NCI-H446 (cell line): ENCODE measurements around the gene PPY.
"Not testable (repeated sequence)": the region's sequence is repeated elsewhere in the genome, so short reads cannot be mapped to it uniquely, and the experiment has no call there.

ENCODE experiments used
- DNase-seq, 2 experiments: peaks; one replicate each; lab custom pipeline; 2025; lab: John Stamatoyannopoulos, UW

PPY gene, protein sequence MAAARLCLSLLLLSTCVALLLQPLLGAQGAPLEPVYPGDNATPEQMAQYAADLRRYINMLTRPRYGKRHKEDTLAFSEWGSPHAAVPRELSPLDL

DNA sequence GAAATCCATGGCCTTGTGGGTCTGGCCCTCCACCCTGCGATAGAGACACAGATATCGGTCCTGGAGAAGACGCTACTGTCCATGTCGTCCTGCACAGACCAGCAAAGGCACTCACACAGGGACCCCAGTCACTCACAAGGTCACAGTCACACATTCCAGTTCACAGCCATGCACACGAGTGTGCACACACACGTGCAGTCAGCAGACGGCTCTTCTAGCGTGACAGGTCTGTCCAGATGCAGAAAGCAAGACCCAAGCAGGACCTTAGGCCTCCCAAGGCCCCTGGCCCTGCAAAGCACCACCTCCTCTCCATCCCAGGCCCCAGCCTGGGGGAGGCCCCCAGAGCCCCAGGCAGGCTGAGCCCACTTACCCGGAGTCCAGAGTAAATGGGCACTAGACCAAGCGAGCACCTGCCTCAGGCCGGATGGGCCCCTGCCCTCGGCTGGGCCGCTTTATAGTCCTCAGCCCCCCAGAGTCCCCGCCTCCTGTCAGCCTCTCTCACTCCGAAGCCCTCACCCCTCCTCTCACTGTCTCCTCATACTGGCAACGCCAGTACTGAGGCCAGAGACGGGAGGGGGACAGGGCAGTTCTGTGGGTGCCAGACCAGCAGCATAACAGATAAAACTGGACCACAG is at the start of gene PPY:
PPY (minus strand) TSS at position 426 of the 635 bp plus-strand sequence. CDS start 822 bp downstream, outside the sequence.
- no peak for DNase-seq

DNA sequence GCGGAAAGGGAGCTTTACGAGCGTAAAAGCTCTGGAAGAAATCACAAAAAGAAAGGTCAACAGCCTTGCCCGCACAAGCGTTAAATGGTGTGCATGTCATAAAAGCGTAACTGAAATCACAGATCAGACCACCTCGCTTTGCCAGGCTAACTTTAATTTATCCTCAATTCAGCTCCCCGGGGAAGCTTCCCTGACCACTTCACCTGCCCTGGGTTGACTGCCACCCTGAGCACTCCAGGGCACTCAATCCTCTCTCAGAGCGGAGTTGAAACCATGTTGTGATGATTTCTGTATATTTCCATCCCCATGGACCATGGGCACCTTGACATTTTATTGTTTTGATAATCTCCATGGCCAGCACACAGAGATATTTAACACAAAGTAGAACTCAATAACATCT is 46.0 kb upstream of the PPY start:
- no peak for DNase-seq

DNA sequence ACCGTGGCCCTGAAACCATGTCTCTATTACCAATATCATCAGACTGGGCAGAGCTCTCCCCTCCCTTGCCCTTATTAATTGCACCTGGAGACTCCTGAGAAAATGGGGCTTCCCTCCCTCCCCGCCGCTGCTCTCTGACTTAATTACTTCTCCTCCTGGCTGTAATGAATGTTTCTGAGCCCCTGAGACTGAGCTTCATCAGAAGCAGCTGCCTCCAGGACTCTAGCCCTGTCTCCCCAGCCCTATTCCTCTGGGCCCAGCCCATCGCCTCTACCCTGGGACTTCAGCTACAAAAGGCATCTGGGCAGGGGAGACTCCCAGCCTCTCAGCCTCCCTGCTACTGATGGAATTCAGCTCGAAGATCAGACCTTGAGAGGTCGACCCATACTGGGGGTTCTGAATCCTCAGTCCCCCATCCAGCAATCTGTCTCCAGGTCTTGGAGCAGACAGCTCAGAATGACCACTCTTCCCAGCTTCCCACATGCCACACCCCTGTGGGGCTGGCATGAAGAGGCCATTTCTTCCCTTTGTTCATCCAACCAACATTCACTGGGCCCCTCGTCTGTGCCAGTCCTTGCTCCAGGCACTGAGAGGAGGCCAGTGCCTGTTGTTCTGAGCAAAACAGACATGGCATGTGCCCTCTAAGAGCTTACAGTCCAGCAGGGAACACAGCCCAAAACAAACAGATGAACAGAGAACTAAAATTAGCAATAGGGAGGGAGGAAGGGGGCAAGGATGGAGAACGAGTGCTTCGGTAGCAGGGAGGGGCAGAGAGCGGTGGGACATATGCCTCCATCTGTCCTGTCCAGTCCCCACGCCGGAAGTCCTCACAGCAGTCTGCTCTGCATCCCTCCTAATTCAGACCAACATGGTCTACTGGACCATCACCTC is 45.1 kb upstream of the PPY start:
- no peak for DNase-seq

DNA sequence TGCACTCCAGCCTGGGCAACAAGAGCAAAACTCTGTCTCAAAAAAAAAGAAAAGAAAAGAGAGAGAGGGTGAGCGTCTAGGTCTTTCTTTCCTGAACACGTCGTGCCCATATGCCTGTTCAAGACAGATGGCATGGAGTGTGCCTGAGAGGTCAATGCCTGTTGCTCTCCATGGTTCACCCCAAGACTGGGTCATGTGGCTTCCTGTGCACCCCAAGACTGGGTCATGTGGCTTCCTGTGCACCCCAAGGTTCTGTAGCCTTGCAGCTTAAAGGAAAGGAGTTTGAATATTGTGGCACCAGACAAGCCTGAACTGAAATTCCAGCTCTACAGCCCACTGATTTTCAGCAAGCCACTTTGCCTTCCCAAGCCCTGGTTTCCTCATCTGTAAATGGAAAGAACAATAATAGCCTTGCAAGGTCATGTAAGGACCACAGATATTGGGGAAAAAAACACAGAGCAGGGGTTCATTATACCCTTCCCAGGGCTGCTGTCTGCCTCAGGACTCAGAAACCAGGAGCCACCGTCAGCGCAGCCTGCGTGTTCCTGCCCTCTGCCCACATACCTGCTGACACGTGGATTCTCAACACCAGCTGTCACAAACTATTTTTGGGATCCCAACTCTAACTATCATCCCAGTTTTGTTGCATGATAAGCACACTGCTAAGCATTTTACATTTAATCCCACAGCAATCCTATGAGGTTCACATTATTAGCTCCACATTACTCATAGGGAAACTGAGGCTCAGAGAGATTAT is 44.1 kb upstream of the PPY start:
- DNase-seq, result no peak

DNA sequence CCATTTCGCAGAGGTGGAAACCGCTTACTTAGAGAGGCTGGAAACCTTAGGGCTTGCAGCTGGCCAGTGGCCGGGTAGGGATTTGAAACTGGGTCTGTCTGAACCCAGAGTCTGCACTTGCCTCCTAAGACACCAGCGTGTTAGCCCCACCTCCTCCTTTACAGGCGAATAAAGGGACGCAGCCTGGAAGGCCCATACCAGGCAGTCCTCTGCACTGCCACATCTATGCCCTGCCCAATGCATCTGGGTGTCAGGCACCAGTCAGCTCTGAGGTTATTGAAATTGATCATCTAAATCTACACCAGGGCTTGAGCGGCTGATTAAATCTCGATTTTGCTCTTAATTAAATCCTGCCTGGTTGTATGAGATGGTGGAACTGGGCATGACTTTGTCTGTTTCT is 42.2 kb upstream of the PPY start:
- no peak for DNase-seq

DNA sequence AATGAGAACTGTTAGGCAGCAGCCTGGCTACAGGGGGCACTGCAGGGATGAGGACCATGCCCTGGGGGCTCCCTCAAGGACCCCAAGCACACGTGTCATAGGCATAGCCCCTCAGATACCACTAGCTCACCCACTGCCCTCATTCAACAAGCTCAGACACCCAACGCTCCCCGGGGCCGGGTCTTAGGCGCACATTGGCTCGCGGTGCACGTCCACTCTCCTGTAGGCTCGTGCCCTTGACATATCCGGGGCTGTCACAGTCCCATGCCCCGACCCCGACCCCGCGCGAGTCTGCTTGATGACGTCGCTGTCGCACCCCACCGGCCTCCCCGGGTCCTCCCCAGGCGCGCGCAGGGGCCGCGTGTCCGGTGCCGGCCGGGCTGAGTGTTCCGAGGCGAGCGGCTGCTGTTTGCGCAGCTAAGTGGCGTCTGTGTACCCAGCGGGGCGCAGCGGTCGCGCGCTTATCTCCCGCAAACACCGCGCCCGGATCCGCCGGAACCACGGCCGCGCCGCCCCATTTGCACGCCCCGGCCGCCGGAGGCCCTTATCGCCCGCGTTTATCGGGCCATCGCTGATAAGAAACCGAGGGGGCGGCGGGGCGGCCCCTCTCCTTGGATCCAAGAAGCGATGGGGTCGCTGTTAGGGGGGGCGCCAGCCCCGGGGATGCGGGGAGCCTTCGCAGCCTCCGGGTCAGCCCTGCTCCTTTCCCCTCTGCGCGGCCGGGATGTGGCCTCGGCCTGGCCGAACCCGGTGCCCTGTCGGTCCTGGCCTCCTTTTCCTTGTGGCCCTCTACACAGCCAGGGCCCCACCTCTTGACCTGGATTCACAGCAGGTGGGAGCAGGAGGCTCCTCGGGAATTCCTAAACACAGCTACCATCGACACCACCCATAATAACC is 41.5 kb upstream of the PPY start:
- no peak for DNase-seq

DNA sequence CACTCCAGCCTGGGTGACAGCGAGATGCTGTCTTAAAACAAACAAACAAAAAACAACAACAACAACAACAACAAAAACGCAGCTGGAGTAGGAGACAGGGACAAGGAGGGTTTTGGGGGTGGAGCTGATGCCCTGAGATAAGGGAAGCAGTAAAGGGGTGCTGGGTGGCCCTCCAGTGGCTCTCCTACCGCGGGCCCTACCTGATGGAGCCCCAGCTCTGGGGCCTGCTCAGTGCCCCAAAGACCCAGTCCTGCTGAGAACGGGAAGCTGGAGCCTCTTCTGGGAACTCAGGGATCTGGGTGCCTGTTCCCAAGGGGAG is 40.9 kb upstream of the PPY start:
- no peak for DNase-seq

DNA sequence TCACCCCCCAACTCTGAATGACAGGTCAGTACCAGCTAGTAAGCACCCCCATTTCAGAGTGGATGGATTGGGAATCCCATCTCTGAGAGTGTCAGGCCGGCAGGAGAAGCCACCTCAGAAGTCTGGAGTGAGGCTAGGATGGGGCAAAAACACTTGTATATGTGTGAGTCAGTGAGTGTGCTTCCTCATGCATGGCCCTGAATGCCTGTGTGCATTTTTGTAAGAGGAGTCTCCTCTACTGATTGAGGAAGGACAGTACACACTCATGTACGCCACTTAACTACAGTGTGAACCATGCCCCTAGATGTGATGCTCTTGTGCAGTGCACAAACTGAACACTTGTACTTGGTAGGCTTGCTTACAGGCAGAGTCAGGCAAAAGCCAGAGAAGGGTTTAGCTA is 39.9 kb upstream of the PPY start:
- DNase-seq, result no peak

DNA sequence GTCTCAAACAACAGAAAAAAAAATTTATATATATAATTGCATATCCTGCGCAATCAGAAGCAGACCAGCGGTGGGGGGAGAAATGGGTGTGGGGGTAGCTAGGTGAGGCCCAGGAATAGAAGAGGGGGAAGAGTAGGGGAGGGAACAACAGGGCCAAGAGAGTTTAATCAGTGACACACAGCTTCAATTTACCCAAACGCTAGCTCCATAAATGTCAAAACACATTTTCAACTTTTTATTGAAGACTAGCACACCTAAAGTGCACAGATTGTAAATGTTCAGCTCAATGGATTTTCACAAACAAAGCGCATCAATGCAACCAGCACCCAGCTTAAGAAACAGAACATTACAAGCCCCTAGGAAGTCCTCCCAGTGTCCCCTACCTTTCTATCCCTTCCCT is 37.4 kb upstream of the PPY start:
- no peak for DNase-seq

DNA sequence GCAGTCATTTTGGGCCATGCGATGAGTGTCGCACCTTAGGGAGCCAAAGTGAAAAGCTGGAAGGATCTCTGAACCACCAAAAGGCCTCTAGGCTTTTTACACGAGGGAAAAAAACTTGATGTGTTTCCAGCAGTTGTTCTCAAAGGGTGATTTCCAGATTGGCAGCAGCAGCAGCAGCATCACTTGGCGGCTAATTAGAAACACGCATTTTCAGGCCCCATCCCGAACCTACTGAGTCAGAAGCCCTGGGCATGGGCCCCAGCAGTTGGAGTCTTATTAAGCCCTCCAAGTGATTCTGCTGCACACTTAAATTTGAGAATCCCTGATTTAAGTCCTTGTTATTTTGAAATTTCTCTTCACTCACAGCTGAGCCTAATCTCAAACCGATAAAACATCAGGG is 36.7 kb upstream of the PPY start:
- DNase-seq, result no peak

DNA sequence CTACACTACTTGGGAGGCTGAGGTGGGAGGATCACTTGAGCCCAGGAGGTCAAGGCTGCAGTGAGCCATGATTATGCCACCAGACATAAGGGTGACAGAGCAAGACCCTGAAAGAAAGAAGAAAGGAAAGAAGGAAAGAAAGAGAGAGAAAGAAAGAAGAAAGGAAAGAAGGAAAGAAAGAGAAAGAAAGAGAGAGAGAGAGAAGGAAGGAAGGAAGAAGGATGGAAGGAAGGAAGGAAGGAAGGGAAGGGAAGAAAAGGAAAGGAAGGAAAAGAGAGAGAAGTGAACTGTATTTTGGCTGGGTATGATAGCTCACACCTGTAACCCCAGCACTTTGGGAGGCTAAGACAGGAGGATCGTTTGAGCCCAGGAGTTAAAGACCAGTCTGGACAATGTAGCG is 35.8 kb upstream of the PPY start:
- no peak for DNase-seq

DNA sequence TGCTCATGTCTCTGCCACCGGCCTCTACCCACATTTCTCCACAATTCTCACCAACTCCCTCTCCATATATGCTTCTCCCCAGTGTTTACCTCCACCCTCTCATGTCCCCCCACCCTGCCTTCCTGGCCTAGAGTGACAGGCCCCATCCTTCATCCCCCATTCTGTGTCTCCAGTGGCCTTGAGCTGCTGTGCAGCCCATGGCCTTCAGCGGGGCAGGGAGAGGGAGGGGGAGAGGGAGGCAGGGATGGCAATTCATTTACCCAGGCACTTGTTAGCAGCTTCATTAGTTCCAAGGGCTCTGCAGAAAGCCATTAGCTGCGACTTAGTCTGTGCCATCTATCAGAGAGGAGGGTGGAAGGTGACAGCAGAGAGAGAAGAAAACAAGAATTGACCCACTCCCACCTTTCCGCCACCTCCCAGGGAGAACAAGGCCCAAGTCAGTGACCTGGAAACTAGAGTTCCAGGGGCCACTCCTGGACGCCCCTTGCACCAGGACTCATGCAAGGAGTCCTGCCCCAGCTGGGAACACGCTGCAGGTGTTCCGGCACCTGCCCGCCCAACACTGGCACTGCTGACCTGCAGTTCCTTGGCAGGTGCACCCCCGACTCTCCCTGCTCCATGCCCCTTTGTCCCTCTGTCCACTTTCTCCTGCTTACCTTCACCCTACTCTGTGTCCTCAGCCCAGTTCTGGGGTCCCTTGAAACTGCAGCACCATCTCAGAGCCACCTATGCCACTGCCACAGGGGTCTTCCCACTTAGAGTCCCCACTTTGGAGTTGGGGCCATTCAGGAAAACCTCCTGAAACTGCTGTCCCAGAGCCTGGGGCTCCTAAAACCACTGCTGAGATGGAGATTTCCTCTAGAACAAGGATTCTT is 34.9 kb upstream of the PPY start:
- DNase-seq, result no peak

DNA sequence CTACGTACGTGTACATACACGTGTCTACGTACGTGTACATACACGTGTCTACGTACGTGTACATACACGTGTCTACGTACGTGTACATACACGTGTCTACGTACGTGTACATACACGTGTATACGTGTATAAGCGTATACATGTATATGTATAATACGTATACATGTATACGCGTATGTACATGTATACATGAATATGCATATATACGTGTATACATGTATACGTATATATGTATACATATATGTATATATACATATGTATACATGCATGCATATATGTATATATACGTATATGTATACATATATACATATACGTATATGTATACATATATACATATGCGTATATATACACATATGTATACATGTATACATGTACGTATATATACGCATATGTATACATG is 33.6 kb upstream of the PPY start:
- no peak for DNase-seq

DNA sequence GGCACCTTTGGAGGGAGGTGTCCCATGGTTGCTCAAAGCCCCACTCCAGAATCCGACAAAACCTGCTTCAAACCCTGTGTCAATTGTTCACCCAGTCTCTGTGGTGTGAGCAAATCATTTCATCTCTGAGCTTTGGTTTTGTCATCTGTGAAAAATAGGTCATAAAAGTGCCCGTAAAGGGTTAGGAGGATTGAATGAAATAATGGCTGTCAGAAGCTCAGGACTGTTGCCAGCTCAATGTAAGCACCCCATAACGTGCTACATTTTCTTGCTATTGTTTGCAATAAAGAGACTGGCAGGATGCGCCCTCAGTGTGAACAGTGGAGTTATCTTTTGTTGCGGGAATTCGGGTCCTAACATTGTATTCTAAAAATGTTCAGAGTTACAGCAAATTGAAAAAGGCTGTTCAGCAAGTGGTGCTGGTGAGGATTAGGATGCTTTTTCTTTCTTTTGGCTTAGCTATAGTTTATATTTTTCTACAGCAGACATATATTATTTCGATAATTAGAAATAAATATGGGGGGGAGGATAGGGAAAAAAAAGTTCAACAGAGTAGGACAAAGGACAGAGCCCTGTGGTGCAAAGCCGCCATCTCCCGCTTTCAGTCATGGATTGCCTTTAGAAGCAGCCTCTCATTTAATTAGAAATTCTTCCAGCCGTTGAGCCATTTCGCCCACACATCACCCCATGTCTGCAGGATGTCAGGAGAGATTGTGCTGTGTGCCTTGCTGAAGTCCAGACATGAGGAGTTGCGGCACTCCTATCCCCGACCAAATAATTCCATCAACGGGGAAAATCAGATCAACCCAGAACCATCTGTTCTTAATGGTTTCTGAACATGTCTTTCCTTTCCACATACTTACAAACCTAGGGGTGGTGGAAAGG is 32.3 kb upstream of the PPY start:
- no peak for DNase-seq

DNA sequence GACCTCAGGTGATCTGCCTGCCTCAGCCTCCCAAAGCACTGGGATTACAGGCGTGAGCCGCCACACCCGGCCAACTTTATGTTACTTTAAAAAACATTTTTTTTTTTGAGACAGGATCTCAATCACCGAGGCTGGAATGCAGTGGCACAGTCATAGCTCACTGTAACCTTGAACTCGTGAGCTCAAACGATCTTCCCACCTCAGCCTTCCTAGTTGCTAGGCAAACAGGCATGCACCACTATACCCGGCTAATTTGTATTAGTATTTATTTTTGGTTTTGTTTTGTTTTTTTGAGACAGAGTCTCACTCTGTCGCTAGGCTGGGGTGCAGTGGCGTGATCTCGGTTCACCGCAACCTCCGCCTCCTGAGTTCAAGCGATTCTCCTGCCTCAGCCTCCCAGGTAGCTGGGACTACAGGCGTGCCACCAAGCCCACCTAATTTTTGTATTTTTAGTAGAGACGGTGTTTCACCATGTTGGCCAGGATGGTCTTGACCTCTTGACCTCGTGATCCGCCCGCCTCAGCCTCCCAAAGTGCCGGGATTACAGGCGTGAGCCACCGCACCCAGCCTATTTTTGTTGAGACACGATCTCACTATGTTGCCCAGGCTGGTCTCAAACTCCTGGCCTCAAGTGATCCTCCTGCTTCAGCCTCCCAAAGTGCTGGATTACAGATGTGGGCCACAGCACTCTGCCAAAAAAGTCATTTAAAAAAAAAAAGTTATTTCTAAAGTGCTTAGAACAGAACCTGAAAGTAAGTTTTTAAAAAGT is 30.4 kb upstream of the PPY start:
- not testable (repeated sequence) for DNase-seq

DNA sequence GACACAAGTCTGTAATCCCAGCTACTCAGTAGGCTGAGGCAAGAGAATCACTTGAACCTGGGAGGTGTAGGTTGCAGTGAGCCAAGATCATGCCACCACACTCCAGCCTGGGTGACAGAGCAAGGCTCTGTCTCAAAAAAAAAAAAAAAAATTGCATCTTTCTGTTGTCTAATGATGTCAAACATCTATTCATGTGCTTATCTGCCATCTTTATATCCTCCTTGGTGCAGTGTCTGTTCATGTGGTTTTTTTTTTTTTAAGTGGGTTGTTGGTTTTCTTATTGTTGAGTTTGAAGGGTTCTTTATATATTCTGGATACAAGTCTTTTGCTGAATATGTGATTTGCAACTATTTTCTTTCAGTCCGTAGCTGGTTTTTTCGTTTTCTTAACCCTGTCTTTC is 29.2 kb upstream of the PPY start:
- not testable (repeated sequence) for DNase-seq

DNA sequence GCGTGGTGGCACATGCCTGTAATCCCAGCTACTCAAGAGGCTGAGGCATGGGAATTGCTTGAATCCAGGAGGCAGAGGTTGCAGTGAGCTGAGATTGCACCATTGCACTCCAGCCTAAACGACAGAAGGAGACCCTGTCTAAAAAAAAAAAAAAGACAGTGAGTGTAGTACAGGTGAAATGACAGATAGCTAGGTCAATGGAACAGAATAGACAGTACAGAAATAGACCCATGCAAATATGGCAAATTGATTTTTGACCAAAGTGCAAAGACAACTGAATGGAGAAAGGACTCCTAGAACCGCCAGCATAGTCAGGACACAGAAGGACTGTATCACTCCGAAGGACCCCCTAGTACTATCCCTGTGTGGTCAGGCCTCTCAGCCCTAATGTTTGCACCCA is 28.1 kb upstream of the PPY start:
- DNase-seq, result no peak

DNA sequence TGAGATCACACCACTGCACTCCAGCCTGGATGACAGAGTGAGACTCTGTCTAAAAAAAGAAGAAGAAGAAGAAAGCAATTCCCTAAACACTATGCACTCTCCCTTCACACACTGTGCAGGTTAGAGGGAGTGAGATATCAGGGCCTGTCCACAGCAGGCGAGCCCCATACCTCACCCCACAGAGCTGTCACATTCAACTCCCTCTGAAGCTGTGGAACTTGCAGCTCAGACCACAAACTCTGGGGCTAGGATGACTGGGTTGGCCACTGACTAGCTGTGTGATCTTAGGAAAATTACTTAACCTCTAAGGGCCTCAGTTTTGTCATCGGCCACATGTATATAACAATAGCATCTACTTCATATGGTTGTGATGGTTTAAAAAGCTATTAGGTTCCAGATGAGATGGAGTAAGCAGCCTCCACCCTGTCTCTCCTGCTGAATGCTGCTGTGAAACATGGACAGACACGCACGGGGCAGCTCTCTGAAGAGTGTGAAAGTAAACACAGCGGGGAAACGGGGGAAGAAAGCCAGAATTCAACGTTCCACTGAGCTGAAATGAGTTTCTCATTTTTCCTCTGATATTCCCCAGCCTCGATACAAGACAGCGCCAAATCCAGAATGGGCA is 25.1 kb upstream of the PPY start:
- DNase-seq, result no peak

DNA sequence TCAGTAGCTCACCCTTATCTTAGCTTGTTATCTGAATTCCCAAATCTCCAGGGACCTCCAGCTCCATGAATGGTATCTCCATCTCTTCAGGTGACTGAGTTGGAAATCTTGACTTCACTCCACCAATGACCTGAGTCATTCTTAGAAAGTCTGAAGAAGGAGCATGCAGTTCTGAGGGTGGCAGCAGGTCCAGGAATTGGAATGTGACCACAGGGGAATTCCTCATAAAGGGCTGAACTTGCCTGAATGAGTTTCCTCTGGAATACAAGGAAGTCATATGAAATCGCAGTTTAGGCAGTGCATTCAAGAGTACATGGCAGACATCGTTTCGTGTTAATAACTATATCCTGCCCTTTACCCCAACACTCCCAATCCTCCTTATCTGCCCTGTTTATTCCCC is 24.0 kb upstream of the PPY start:
- no peak for DNase-seq
